Measurements from ENCODE around the gene FIGNL1.
"Not testable (repeated sequence)": the region's sequence is repeated elsewhere in the genome, so short reads cannot be mapped to it uniquely, and the experiment has no call there.

The FIGNL1 gene

GRCh38 chr7:50471970-50472369 is 21.8 kb upstream of the FIGNL1 start:
- no peak for DNase-seq

- no peak for DNase-seq
These were observed 20.4 kb upstream of the FIGNL1 start for GRCh38 chr7:50470250-50471163.

- no peak for DNase-seq
These were observed 19.0 kb upstream of the FIGNL1 start for GRCh38 chr7:50469181-50469580.

GRCh38 chr7:50467817-50468610 is 17.9 kb upstream of the FIGNL1 start:
- DNase-seq, result no peak

GRCh38 chr7:50466815-50467585 is 16.9 kb upstream of the FIGNL1 start:
- no peak for DNase-seq

- DNase-seq, result no peak
These were observed 12.9 kb upstream of the FIGNL1 start for GRCh38 chr7:50463035-50463434.

GRCh38 chr7:50462361-50462760 is 12.2 kb upstream of the FIGNL1 start:
- DNase-seq, result no peak

GRCh38 chr7:50461695-50462094 is 11.5 kb upstream of the FIGNL1 start:
- DNase-seq, result no peak

- DNase-seq, result not testable (repeated sequence)
These were observed 9.0 kb upstream of the FIGNL1 start for GRCh38 chr7:50459183-50459582.

- not testable (repeated sequence) for DNase-seq
These were observed 8.5 kb upstream of the FIGNL1 start for GRCh38 chr7:50458651-50459050.

GRCh38 chr7:50456371-50457123 is 6.4 kb upstream of the FIGNL1 start:
- DNase-seq, result no peak

- no peak for DNase-seq
These were observed 5.5 kb upstream of the FIGNL1 start for GRCh38 chr7:50455658-50456057.

- DNase-seq, result no peak
These were observed 4.8 kb upstream of the FIGNL1 start for GRCh38 chr7:50454968-50455367.

GRCh38 chr7:50450590-50451032 is 461 bp upstream of the FIGNL1 start:
- DNase-seq, result no peak

- DNase-seq, result no peak
These were observed 659 bp downstream of the FIGNL1 start for GRCh38 chr7:50449501-50449880.

GRCh38 chr7:50448823-50449222 is 1.3 kb downstream of the FIGNL1 start:
- DNase-seq, result no peak

- DNase-seq, result no peak
These were observed 3.6 kb downstream of the FIGNL1 start for GRCh38 chr7:50446542-50446960.

GRCh38 chr7:50436133-50436806 is 13.9 kb downstream of the FIGNL1 start:
- DNase-seq, result no peak

GRCh38 chr7:50431722-50432305 is 18.3 kb downstream of the FIGNL1 start:
- no peak for DNase-seq

GRCh38 chr7:50431316-50431715 is 18.8 kb downstream of the FIGNL1 start:
- no peak for DNase-seq

- no peak for DNase-seq
These were observed 21.2 kb downstream of the FIGNL1 start for GRCh38 chr7:50428911-50429310.
